ENCODE measurements around the gene NLRP8. TPM values are rescaled to one million over a fixed set of nuclear protein-coding genes. Genes with fewer than 3 reads are reported as not detected.

Gene NLRP8
- total and polyA plus RNA-seq, 4 donors = not detected

DNA sequence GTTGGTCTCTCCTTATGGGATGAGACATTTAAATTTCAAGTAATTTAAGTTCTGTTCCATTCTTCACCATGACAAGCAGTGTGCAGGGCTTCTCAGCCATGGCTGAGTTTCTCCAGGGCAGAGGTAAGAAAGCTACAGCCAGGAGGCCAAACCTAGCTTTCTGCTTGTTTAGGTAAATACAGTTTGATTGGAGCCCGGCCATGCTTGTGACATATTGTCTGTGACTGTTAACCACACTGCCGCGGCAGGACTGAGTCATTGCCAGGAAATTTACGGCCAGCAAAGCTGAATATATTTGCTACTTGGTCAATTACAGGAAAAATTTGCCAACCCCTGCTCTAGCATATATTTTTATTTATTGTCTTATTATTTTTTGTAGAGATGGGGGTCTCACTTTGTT lies 10.7 kb downstream of the NLRP8 start:
- peaks cover 2% of the 10 kb centered on the region for H3K9me3 ChIP-seq (ENCODE audit: control insufficient read depth, insufficient read depth, low read length)
- no peak overlapping the region for H3K27ac ChIP-seq (ENCODE audit: low read depth, low read length)
- no peaks in the 10 kb centered on the region for H3K27me3 ChIP-seq (ENCODE audit: control insufficient read depth, insufficient read depth, low read length)
- no peaks in the 10 kb centered on the region for H3K4me1 ChIP-seq (ENCODE audit: control insufficient read depth, insufficient read depth, low read length)
- H3K36me3 ChIP-seq (ENCODE audit: control insufficient read depth, insufficient read depth, low read length) = no peaks in the 10 kb centered on the region
- DNase-seq (ENCODE audit: low read depth in 4 of 6, low spot score in 6 of 6) = no peak
- no peak overlapping the region for H3K4me3 ChIP-seq (ENCODE audit: low read depth, low read length)
- 72% methylated on average over 3 of the region's 4 CpGs for WGBS (ENCODE audit: insufficient coverage)

DNA sequence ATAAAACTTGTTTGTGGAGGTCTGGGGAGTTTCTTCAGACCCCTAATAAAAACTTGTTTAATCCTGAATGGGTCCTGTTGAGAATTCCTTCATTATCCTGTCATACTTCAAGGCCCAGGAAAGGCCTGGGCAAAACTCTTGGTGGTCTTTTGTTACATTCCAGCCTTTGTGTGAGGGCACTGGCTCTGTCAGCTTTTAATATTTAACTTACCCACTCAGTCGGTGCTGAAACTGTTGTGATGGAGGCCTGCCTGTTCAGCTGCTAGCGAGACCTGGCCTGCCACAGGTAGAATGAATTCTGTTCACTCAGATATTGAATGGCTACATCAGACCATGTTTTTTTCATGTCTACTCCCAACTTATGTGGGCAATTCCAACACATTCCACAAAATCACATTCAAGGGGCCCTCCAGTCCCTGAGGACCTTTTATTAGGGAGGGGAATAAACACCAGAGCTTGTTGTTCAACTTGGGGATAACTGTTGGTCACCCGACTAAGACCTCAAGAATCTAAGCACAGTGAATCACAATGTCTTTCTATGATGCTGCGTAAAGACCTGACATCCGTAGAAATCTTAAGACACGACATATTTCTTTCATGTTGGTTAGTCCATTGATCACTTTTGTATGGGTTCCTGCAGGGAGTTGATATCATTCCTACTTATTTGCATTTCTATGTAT lies 12.5 kb downstream of the NLRP8 start:
- WGBS (ENCODE audit: insufficient coverage) = 69% methylated on average over 2 of the region's 6 CpGs
- H3K9me3 ChIP-seq (ENCODE audit: control insufficient read depth, insufficient read depth, low read length) = peaks cover 2% of the 10 kb centered on the region

GRCh38 chr19:55962186-55962585 lies 14.6 kb downstream of the NLRP8 start:
- Histone ChIP-seq H3K4me3 (ENCODE audit: low read depth, low read length) (no peak overlapping the region), H3K36me3 (ENCODE audit: control insufficient read depth, insufficient read depth, low read length) (no peaks in the 10 kb centered on the region), H3K27ac (ENCODE audit: low read depth, low read length) (no peak overlapping the region), H3K4me1 (ENCODE audit: control insufficient read depth, insufficient read depth, low read length) (no peaks in the 10 kb centered on the region), H3K27me3 (ENCODE audit: control insufficient read depth, insufficient read depth, low read length) (no peaks in the 10 kb centered on the region), H3K9me3 (ENCODE audit: control insufficient read depth, insufficient read depth, low read length) (peaks cover 2% of the 10 kb centered on the region)
- DNase-seq (ENCODE audit: low read depth in 4 of 6, low spot score in 6 of 6) = no peak
- WGBS (ENCODE audit: insufficient coverage) = 85% methylated on average over 6 of the region's 10 CpGs

More for the DNA sequence above, 12.5 kb downstream of the NLRP8 start:
- Histone ChIP-seq H3K36me3 (ENCODE audit: control insufficient read depth, insufficient read depth, low read length) (no peaks in the 10 kb centered on the region), H3K4me3 (ENCODE audit: low read depth, low read length) (no peak overlapping the region), H3K4me1 (ENCODE audit: control insufficient read depth, insufficient read depth, low read length) (no peaks in the 10 kb centered on the region), H3K27ac (ENCODE audit: low read depth, low read length) (no peak overlapping the region), H3K27me3 (ENCODE audit: control insufficient read depth, insufficient read depth, low read length) (no peaks in the 10 kb centered on the region)
- DNase-seq (ENCODE audit: low read depth in 4 of 6, low spot score in 6 of 6) = no peak

GRCh38 chr19:55973982-55974381 lies 26.4 kb downstream of the NLRP8 start:
- Histone ChIP-seq H3K4me1 (ENCODE audit: control insufficient read depth, insufficient read depth, low read length) (no peaks in the 10 kb centered on the region), H3K36me3 (ENCODE audit: control insufficient read depth, insufficient read depth, low read length) (no peaks in the 10 kb centered on the region), H3K27me3 (ENCODE audit: control insufficient read depth, insufficient read depth, low read length) (no peaks in the 10 kb centered on the region), H3K9me3 (ENCODE audit: control insufficient read depth, insufficient read depth, low read length) (peaks cover 2% of the 10 kb centered on the region), H3K4me3 (ENCODE audit: low read depth, low read length) (no peak overlapping the region), H3K27ac (ENCODE audit: low read depth, low read length) (no peak overlapping the region)
- no peak for DNase-seq (ENCODE audit: low read depth in 4 of 6, low spot score in 6 of 6)
- 40% methylated on average over 2 of the region's 3 CpGs for WGBS (ENCODE audit: insufficient coverage)

DNA sequence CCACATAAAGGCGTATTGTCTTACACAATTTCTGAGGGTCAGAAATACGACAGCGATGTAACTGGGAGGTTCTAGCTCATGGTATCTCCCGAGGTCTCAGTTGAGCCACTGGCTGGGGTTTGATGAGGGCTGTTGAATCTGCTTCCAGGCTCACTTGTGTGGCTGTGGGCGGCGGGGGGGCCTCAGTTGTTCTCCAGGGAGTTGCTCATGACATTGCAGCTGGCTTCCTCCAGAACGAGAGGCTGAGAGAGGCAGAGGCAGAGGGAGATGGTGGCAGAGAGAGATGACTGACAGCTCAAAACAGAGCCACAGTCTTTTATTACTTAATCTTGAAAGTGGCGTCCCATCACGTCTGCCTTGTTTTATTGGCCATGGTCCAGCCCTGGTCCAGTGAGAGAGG lies 32.8 kb downstream of the NLRP8 start:
- Histone ChIP-seq H3K27ac (ENCODE audit: low read depth, low read length) (no peak overlapping the region), H3K9me3 (ENCODE audit: control insufficient read depth, insufficient read depth, low read length) (peaks cover 1% of the 10 kb centered on the region), H3K4me3 (ENCODE audit: low read depth, low read length) (no peak overlapping the region), H3K4me1 (ENCODE audit: control insufficient read depth, insufficient read depth, low read length) (no peaks in the 10 kb centered on the region), H3K27me3 (ENCODE audit: control insufficient read depth, insufficient read depth, low read length) (no peaks in the 10 kb centered on the region), H3K36me3 (ENCODE audit: control insufficient read depth, insufficient read depth, low read length) (no peaks in the 10 kb centered on the region)
- WGBS (ENCODE audit: insufficient coverage) = 81% methylated on average over 9 of the region's 9 CpGs
- no peak for DNase-seq (ENCODE audit: low read depth in 4 of 6, low spot score in 6 of 6)

GRCh38 chr19:55985254-55985653 lies 37.6 kb downstream of the NLRP8 start:
- Histone ChIP-seq H3K36me3 (ENCODE audit: control insufficient read depth, insufficient read depth, low read length) (no peaks in the 10 kb centered on the region), H3K27ac (ENCODE audit: low read depth, low read length) (no peak overlapping the region), H3K9me3 (ENCODE audit: control insufficient read depth, insufficient read depth, low read length) (peaks cover 1% of the 10 kb centered on the region), H3K4me1 (ENCODE audit: control insufficient read depth, insufficient read depth, low read length) (no peaks in the 10 kb centered on the region), H3K4me3 (ENCODE audit: low read depth, low read length) (no peak overlapping the region), H3K27me3 (ENCODE audit: control insufficient read depth, insufficient read depth, low read length) (no peaks in the 10 kb centered on the region)
- WGBS (ENCODE audit: insufficient coverage) = no CpG with 5 or more reads among the region's 1 CpG
- no peak for DNase-seq (ENCODE audit: low read depth in 4 of 6, low spot score in 6 of 6)

DNA sequence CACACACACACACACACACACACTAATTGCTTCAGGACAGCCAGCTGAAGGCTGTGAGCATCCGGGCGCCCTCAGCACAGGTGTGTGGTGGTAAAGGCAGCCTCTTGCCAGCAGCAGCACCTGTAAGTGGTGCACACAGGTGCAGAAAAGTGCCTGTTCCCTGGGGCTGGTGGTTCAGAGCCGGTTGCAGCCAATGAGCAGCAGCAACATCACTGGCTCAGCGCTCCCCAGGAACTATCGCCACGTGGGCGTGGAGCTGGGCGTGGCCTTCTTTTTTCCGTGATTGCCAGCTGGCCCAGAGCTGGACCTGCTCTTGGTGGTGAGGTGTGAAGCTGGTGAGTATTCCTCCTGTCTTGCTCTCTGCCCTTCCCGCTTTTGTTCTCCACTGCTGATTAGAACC lies 38.9 kb downstream of the NLRP8 start, which contains the start of gene NLRP5:
NLRP5 (plus strand) TSS at position 289 of the 400 bp plus-strand sequence.
- Histone ChIP-seq H3K36me3 (ENCODE audit: control insufficient read depth, insufficient read depth, low read length) (no peaks in the 10 kb centered on the region), H3K4me1 (ENCODE audit: control insufficient read depth, insufficient read depth, low read length) (no peaks in the 10 kb centered on the region), H3K4me3 (ENCODE audit: low read depth, low read length) (no peak within 1 kb of the TSS), H3K27ac (ENCODE audit: low read depth, low read length) (no peak within 1 kb of the TSS), H3K9me3 (ENCODE audit: control insufficient read depth, insufficient read depth, low read length) (peaks cover 1% of the 10 kb centered on the region), H3K27me3 (ENCODE audit: control insufficient read depth, insufficient read depth, low read length) (no peaks in the 10 kb centered on the region)
- no peak for DNase-seq (ENCODE audit: low read depth in 4 of 6, low spot score in 6 of 6)
- WGBS (ENCODE audit: insufficient coverage) = 40% methylated on average over 8 of the region's 10 CpGs

GRCh38 chr19:55990831-55991230 lies 43.2 kb downstream of the NLRP8 start:
- H3K9me3 ChIP-seq (ENCODE audit: control insufficient read depth, insufficient read depth, low read length) = no peaks in the 10 kb centered on the region
- no peaks in the 10 kb centered on the region for H3K36me3 ChIP-seq (ENCODE audit: control insufficient read depth, insufficient read depth, low read length)
- no peak overlapping the region for H3K27ac ChIP-seq (ENCODE audit: low read depth, low read length)
- H3K4me1 ChIP-seq (ENCODE audit: control insufficient read depth, insufficient read depth, low read length) = no peaks in the 10 kb centered on the region
- no peak overlapping the region for H3K4me3 ChIP-seq (ENCODE audit: low read depth, low read length)
- no peaks in the 10 kb centered on the region for H3K27me3 ChIP-seq (ENCODE audit: control insufficient read depth, insufficient read depth, low read length)
- WGBS (ENCODE audit: insufficient coverage) = no CpG with 5 or more reads among the region's 5 CpGs
- DNase-seq (ENCODE audit: low read depth in 4 of 6, low spot score in 6 of 6) = no peak

DNA sequence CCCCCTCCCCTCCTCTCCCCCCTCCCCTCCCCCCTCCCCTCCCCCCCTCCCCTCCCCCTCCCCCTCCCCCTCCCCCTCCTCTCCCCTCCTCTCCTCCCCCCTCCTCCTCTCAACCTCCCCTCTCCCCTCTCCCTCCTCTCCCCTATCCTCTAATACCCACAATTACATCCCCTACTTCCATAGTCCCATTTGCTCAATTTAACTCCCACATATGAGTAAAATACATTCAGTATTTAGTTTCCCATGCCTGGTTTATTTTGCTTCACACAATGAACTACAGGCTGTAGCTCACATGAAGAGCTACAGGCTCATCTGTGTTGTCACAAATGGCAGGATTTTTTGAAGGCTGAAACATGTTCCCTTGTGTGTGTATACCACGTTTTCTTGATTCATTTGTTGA lies 45.9 kb downstream of the NLRP8 start:
- 29% methylated on average over 1 of the region's 1 CpG for WGBS (ENCODE audit: insufficient coverage)
- no peak for DNase-seq (ENCODE audit: low read depth in 4 of 6, low spot score in 6 of 6)
- Histone ChIP-seq H3K27ac (ENCODE audit: low read depth, low read length) (no peak overlapping the region), H3K27me3 (ENCODE audit: control insufficient read depth, insufficient read depth, low read length) (no peaks in the 10 kb centered on the region), H3K4me1 (ENCODE audit: control insufficient read depth, insufficient read depth, low read length) (no peaks in the 10 kb centered on the region), H3K36me3 (ENCODE audit: control insufficient read depth, insufficient read depth, low read length) (no peaks in the 10 kb centered on the region), H3K4me3 (ENCODE audit: low read depth, low read length) (no peak overlapping the region), H3K9me3 (ENCODE audit: control insufficient read depth, insufficient read depth, low read length) (no peaks in the 10 kb centered on the region)

DNA sequence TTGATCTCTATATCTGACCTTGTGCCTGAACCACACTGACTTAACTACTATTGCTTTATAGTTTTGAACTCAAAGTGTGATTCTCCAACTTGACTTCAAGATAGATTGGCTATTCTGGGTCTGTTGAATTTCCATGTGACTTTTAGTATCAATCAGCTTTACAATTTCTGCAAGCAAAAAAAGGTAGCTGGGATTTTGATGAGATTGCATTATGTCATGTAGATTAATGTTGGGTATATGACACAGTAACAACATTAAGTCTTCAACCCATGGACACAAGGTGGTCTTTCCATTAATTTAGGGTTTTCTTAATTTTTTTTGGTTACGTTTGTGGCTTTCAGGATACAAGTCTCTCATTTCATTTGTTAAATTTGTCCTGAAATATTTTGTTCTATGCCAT lies 67.1 kb downstream of the NLRP8 start:
- Histone ChIP-seq H3K4me3 (ENCODE audit: low read depth, low read length) (no peak overlapping the region), H3K4me1 (ENCODE audit: control insufficient read depth, insufficient read depth, low read length) (no peaks in the 10 kb centered on the region), H3K27me3 (ENCODE audit: control insufficient read depth, insufficient read depth, low read length) (no peaks in the 10 kb centered on the region), H3K27ac (ENCODE audit: low read depth, low read length) (no peak overlapping the region), H3K9me3 (ENCODE audit: control insufficient read depth, insufficient read depth, low read length) (no peaks in the 10 kb centered on the region), H3K36me3 (ENCODE audit: control insufficient read depth, insufficient read depth, low read length) (no peaks in the 10 kb centered on the region)
- DNase-seq (ENCODE audit: low read depth in 4 of 6, low spot score in 6 of 6) = no peak
- WGBS (ENCODE audit: insufficient coverage) = no CpG with 5 or more reads among the region's 1 CpG

Measured in spinal cord (tissue), 10 donors.